HG02610 (cell line): ENCODE data around the gene NHS.
"Not testable (repeated sequence)": the region's sequence is repeated elsewhere in the genome, so short reads cannot be mapped to it uniquely, and the experiment has no call there.

Experiments
- ATAC-seq: cut with Tn5 transposase; IDR thresholded peaks from one replicate; pipeline ENCODE4 v1.9.1; 2021; ENCODE audit warnings: mild to moderate bottlenecking, moderate library complexity; ENCODE audit not compliant: unreplicated experiment

Gene NHS

GRCh38 chrX:17443556-17443955 lies 68.6 kb downstream of the NHS start:
- no peak for ATAC-seq

GRCh38 chrX:17446269-17446668 lies 71.3 kb downstream of the NHS start:
- ATAC-seq = not testable (repeated sequence)

GRCh38 chrX:17448188-17448587 lies 73.2 kb downstream of the NHS start:
- ATAC-seq = no peak

- no peak for ATAC-seq
These were observed 74.9 kb downstream of the NHS start for GRCh38 chrX:17449866-17450265.

GRCh38 chrX:17453788-17454187 lies 78.8 kb downstream of the NHS start:
- no peak for ATAC-seq

- no peak for ATAC-seq
These were observed 81.5 kb downstream of the NHS start for GRCh38 chrX:17456526-17456925.

- no peak for ATAC-seq
These were observed 84.1 kb downstream of the NHS start for GRCh38 chrX:17459008-17459611.

GRCh38 chrX:17459661-17460060 lies 84.7 kb downstream of the NHS start:
- ATAC-seq = no peak

- ATAC-seq = no peak
These were observed 87.9 kb downstream of the NHS start for GRCh38 chrX:17462881-17463280.

- ATAC-seq = no peak
These were observed 89.2 kb downstream of the NHS start for GRCh38 chrX:17464194-17464593.

- no peak for ATAC-seq
These were observed 90.2 kb downstream of the NHS start for GRCh38 chrX:17465201-17465600.

- ATAC-seq = no peak
These were observed 90.8 kb downstream of the NHS start for GRCh38 chrX:17465802-17466201.

- ATAC-seq = no peak
These were observed 95.1 kb downstream of the NHS start for GRCh38 chrX:17470136-17470535.

GRCh38 chrX:17471121-17471520 lies 96.1 kb downstream of the NHS start:
- ATAC-seq = no peak

- no peak for ATAC-seq
These were observed 96.9 kb downstream of the NHS start for GRCh38 chrX:17471861-17472260.

- no peak for ATAC-seq
These were observed 97.4 kb downstream of the NHS start for GRCh38 chrX:17472424-17472823.

- ATAC-seq = no peak
These were observed 98.0 kb downstream of the NHS start for GRCh38 chrX:17473021-17473420.

- ATAC-seq = no peak
These were observed 99.9 kb downstream of the NHS start for GRCh38 chrX:17474892-17475291.

- no peak for ATAC-seq
These were observed 100.6 kb downstream of the NHS start for GRCh38 chrX:17475449-17476217.

GRCh38 chrX:17476411-17476810 lies 101.4 kb downstream of the NHS start:
- no peak for ATAC-seq

- ATAC-seq = no peak
These were observed 106.1 kb downstream of the NHS start for GRCh38 chrX:17481086-17481485.

- no peak for ATAC-seq
These were observed 109.6 kb downstream of the NHS start for GRCh38 chrX:17484592-17484991.

- ATAC-seq = no peak
These were observed 110.4 kb downstream of the NHS start for GRCh38 chrX:17485391-17485790.
